ENCODE measurements around the gene RPS14.

- TF ChIP-seq CTCF (IDR thresholded peaks at IDR 0.05), result no peak
- TF ChIP-seq EZH2 (IDR thresholded peaks at IDR 0.05), result no peak
- no peak for TF ChIP-seq EZH2phosphoT487 (IDR thresholded peaks at IDR 0.05)
Measured at GRCh38 chr5:150408231-150408943, 41.2 kb downstream of the RPS14 start.
